Measurements from ENCODE around the gene FAM153A. TPM values are rescaled to one million over a fixed set of nuclear protein-coding genes. Genes with fewer than 3 reads are reported as not detected.
"Not testable (repeated sequence)": the region's sequence is repeated elsewhere in the genome, so short reads cannot be mapped to it uniquely, and the experiment has no call there.

Gene FAM153A
- total RNA-seq, 4 donors from 2014 or later, result 1.5 to 26.3 (median 9.2) TPM

- H3K36me3 ChIP-seq, ATAC-seq, H3K4me3 ChIP-seq, H3K27me3 ChIP-seq, H3K27ac ChIP-seq, H3K4me1 ChIP-seq, H3K9me3 ChIP-seq: not testable (repeated sequence)
- WGBS, 2 donors (ENCODE audit: low coverage in 1 of 2), result 80% methylated on average over 1 of the region's 9 CpGs; no CpG with 5 or more reads in 1 of the 2 donors
Measured at GRCh38 chr5:177793272-177793671, 10.6 kb upstream of the FAM153A start.

GRCh38 chr5:177791649-177792048, 8.9 kb upstream of the FAM153A start:
- H3K36me3 ChIP-seq, H3K9me3 ChIP-seq, H3K4me3 ChIP-seq, ATAC-seq, H3K27ac ChIP-seq, H3K4me1 ChIP-seq, H3K27me3 ChIP-seq: not testable (repeated sequence)
- no CpG with 5 or more reads among the region's 12 CpGs for WGBS, 2 donors (ENCODE audit: low coverage in 1 of 2)

GRCh38 chr5:177782169-177782568, 530 bp downstream of the FAM153A start:
- not testable (repeated sequence) for H3K36me3 ChIP-seq, H3K9me3 ChIP-seq, H3K27ac ChIP-seq, H3K4me1 ChIP-seq, ATAC-seq, H3K4me3 ChIP-seq, H3K27me3 ChIP-seq
- WGBS, 2 donors (ENCODE audit: low coverage in 1 of 2), result no CpG with 5 or more reads among the region's 23 CpGs

- not testable (repeated sequence) for H3K4me3 ChIP-seq, H3K36me3 ChIP-seq, ATAC-seq, H3K27me3 ChIP-seq, H3K9me3 ChIP-seq, H3K4me1 ChIP-seq, H3K27ac ChIP-seq
- 63% methylated on average over 1 of the region's 3 CpGs; no CpG with 5 or more reads in 1 of the 2 donors for WGBS, 2 donors (ENCODE audit: low coverage in 1 of 2)
Measured at GRCh38 chr5:177771206-177771605, 11.5 kb downstream of the FAM153A start.

GRCh38 chr5:177770646-177771045, 12.1 kb downstream of the FAM153A start:
- not testable (repeated sequence) for H3K27ac ChIP-seq, H3K9me3 ChIP-seq, H3K4me3 ChIP-seq, H3K4me1 ChIP-seq, H3K27me3 ChIP-seq, ATAC-seq, H3K36me3 ChIP-seq
- 58% methylated on average over 2 of the region's 2 CpGs; no CpG with 5 or more reads in 1 of the 2 donors for WGBS, 2 donors (ENCODE audit: low coverage in 1 of 2)

- H3K4me1 ChIP-seq, H3K9me3 ChIP-seq, H3K36me3 ChIP-seq, H3K4me3 ChIP-seq, ATAC-seq, H3K27ac ChIP-seq, H3K27me3 ChIP-seq: not testable (repeated sequence)
- WGBS, 2 donors (ENCODE audit: low coverage in 1 of 2), result no CpG with 5 or more reads among the region's 15 CpGs
Measured at GRCh38 chr5:177763737-177764508, 18.8 kb downstream of the FAM153A start.

- H3K27me3 ChIP-seq, H3K9me3 ChIP-seq, H3K4me1 ChIP-seq, H3K4me3 ChIP-seq, ATAC-seq, H3K36me3 ChIP-seq, H3K27ac ChIP-seq: not testable (repeated sequence)
- WGBS, 2 donors (ENCODE audit: low coverage in 1 of 2), result 75% methylated on average over 1 of the region's 8 CpGs
Measured at GRCh38 chr5:177760954-177761353, 21.7 kb downstream of the FAM153A start.

- not testable (repeated sequence) for H3K36me3 ChIP-seq, H3K27me3 ChIP-seq, ATAC-seq, H3K4me3 ChIP-seq, H3K27ac ChIP-seq, H3K4me1 ChIP-seq, H3K9me3 ChIP-seq
- no CpG with 5 or more reads among the region's 2 CpGs for WGBS, 2 donors (ENCODE audit: low coverage in 1 of 2)
Measured at GRCh38 chr5:177747354-177747753, 35.3 kb downstream of the FAM153A start.

GRCh38 chr5:177724858-177725257, 57.8 kb downstream of the FAM153A start:
- H3K4me3 ChIP-seq, H3K36me3 ChIP-seq, ATAC-seq, H3K27me3 ChIP-seq, H3K9me3 ChIP-seq, H3K4me1 ChIP-seq, H3K27ac ChIP-seq: not testable (repeated sequence)
- WGBS, 2 donors (ENCODE audit: low coverage in 1 of 2), result no CpG with 5 or more reads among the region's 7 CpGs

- not testable (repeated sequence) for H3K27ac ChIP-seq, ATAC-seq, H3K27me3 ChIP-seq, H3K9me3 ChIP-seq, H3K4me3 ChIP-seq, H3K4me1 ChIP-seq, H3K36me3 ChIP-seq
- no CpG with 5 or more reads among the region's 6 CpGs for WGBS, 2 donors (ENCODE audit: low coverage in 1 of 2)
Measured at GRCh38 chr5:177723831-177724485, 58.7 kb downstream of the FAM153A start.

GRCh38 chr5:177722829-177723228, 59.9 kb downstream of the FAM153A start:
- ATAC-seq, H3K27me3 ChIP-seq, H3K4me1 ChIP-seq, H3K4me3 ChIP-seq, H3K27ac ChIP-seq, H3K9me3 ChIP-seq, H3K36me3 ChIP-seq: not testable (repeated sequence)
- no CpG with 5 or more reads among the region's 8 CpGs for WGBS, 2 donors (ENCODE audit: low coverage in 1 of 2)

- ATAC-seq, H3K36me3 ChIP-seq, H3K4me3 ChIP-seq, H3K27me3 ChIP-seq, H3K4me1 ChIP-seq, H3K9me3 ChIP-seq, H3K27ac ChIP-seq: not testable (repeated sequence)
- WGBS, 2 donors (ENCODE audit: low coverage in 1 of 2), result no CpG with 5 or more reads among the region's 8 CpGs
Measured at GRCh38 chr5:177719989-177720388, 62.7 kb downstream of the FAM153A start.

GRCh38 chr5:177715423-177715822, 67.3 kb downstream of the FAM153A start:
- not testable (repeated sequence) for H3K4me1 ChIP-seq, H3K4me3 ChIP-seq, ATAC-seq, H3K9me3 ChIP-seq, H3K27ac ChIP-seq, H3K27me3 ChIP-seq, H3K36me3 ChIP-seq
- WGBS, 2 donors (ENCODE audit: low coverage in 1 of 2), result 78% methylated on average over 1 of the region's 1 CpG; no CpG with 5 or more reads in 1 of the 2 donors

- H3K27me3 ChIP-seq, H3K36me3 ChIP-seq, H3K9me3 ChIP-seq, ATAC-seq, H3K27ac ChIP-seq, H3K4me3 ChIP-seq: not testable (repeated sequence)
- peaks cover 0 to 14% (median 3%) of the 10 kb centered on the region in 3 donors for H3K4me1 ChIP-seq
- WGBS, 2 donors (ENCODE audit: low coverage in 1 of 2), result no CpG with 5 or more reads among the region's 22 CpGs
Measured at GRCh38 chr5:177696100-177696499, 86.6 kb downstream of the FAM153A start.
